RWPE1 (cell line): ENCODE measurements around the gene PRIMA1.

Experiments
- CTCF ChIA-PET: fragments of 350-600 bp; sonication (Branson Sonifier 250); formaldehyde crosslinking; extraction: SDS; loops from one replicate; lab custom pipeline; 2021; lab: Yijun Ruan, JAX
- POLR2A ChIA-PET: fragments of 400-600 bp; formaldehyde crosslinking; extraction: SDS; loops from one replicate; lab custom pipeline; 2020; ENCODE audit warnings: antibody characterized with exemption; ENCODE audit not compliant: low non-redundant PET; lab: Yijun Ruan, JAX
- DNase-seq: peaks from one replicate; pipeline ENCODE4 v3.0.0; 2012; ENCODE audit warnings: low spot score
- H3K27ac ChIP-seq: fragments of 450-650 bp; 2 replicates; pipeline ENCODE4 v1.5.1; 2017
- CTCF ChIP-seq: fragments of 450-650 bp; conservative IDR thresholded peaks from 2 replicates; pipeline ENCODE4 v1.5.1; 2017; ENCODE audit warnings: low read depth, mild to moderate bottlenecking

Gene PRIMA1

GRCh38 chr14:93700928-93701327, 87.4 kb downstream of the PRIMA1 start:
- DNase-seq: no peak
- no peak for TF ChIP-seq CTCF
- H3K27ac ChIP-seq: no peak overlapping the region
- ChIA-PET POLR2A (no interaction called here), CTCF (interaction anchor here (0.6 kb wide), 1 partner anchor 140 kb away, joined by 3 read pairs; no protein-coding TSS in a partner anchor)

GRCh38 chr14:93693914-93694313, 94.4 kb downstream of the PRIMA1 start:
- CTCF ChIA-PET: no interaction called here
- no peak for DNase-seq
- POLR2A ChIA-PET: no interaction called here
- H3K27ac ChIP-seq: no peak overlapping the region
- TF ChIP-seq CTCF: no peak

GRCh38 chr14:93691042-93691780, 97.1 kb downstream of the PRIMA1 start:
- CTCF ChIA-PET: interaction anchor here (1.2 kb wide), 1 partner anchor 11 kb away, joined by 3 read pairs; no protein-coding TSS in a partner anchor
- POLR2A ChIA-PET: no interaction called here
- H3K27ac ChIP-seq: no peak overlapping the region
- no peak for TF ChIP-seq CTCF
- DNase-seq: no peak

- no peak for TF ChIP-seq CTCF
- no peak overlapping the region for H3K27ac ChIP-seq
- POLR2A ChIA-PET: no interaction called here
- DNase-seq: no peak
- CTCF ChIA-PET: interaction anchor here (1.2 kb wide), 1 partner anchor 10 kb away, joined by 3 read pairs; no protein-coding TSS in a partner anchor
Observed at GRCh38 chr14:93690146-93690545, 98.1 kb downstream of the PRIMA1 start.

- ChIA-PET CTCF (no interaction called here), POLR2A (no interaction called here)
- no peak for TF ChIP-seq CTCF
- no peak overlapping the region for H3K27ac ChIP-seq
- DNase-seq: no peak
Observed at GRCh38 chr14:93688820-93689219, 99.5 kb downstream of the PRIMA1 start.

GRCh38 chr14:93688239-93688666, 100.0 kb downstream of the PRIMA1 start:
- no peak overlapping the region for H3K27ac ChIP-seq
- no peak for DNase-seq
- POLR2A ChIA-PET: no interaction called here
- no peak for TF ChIP-seq CTCF
- CTCF ChIA-PET: no interaction called here
